ENCODE measurements around the gene CYP46A1. TPM values are rescaled to one million over a fixed set of nuclear protein-coding genes. Genes with fewer than 3 reads are reported as not detected.
"Not testable (repeated sequence)": the region's sequence is repeated elsewhere in the genome, so short reads cannot be mapped to it uniquely, and the experiment has no call there.

CYP46A1 gene
- polyA plus RNA-seq = under 1 TPM; 0.16 to 0.20 TPM

DNA sequence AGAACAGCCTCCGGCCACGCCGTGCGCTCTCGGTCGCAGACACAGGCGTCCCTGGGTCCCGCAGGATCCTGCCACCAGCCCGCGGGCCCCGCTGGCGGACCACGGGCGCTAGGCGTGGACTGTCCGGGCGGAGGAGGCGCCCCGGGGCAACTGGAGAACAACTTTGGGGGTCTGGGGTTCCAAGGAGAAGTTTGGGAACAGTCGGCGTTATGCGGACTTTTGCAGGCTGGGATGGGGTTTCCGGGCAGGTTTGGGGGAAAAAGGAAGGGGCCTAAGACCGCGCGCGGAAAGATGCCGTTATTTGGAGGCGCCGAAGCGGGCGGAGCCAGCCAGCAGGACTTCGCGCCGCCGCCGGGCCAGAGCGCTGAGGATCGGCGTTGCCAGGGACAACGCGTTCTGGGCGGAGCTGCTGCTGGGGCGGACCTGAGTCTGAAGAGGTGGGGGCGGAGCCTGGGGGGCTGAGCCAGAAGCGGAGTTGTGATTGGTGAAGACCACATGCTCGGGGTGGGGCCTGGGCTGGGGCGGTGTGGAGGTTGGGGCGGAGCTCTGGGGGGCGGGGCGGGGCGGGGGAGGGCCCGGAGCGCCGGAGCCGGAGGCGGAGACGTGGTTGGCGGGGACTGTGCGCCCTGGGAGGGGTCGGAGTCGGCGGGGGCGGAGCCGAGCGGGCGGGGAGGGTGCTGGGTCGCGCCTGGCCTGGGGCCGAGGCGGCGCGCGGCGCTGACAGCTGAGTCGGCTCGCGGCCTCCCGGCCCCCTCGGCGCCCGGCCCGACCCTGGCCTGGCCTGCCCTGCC, at the start of gene CYP46A1:
Gene CYP46A1 (plus strand): TSS at position 680 of the 791 bp plus-strand sequence. CDS start 120 bp downstream, outside the sequence.
- 0% methylated on average over 65 to 83 of the region's 83 CpGs for WGBS, 2 donors
- Histone ChIP-seq H3K36me3 (ENCODE audit: control insufficient read depth in 2 of 2, insufficient read depth in 2 of 2, low read length in 1 of 2) (no peaks in the 10 kb centered on the region), H3K9me3 (ENCODE audit: control insufficient read depth in 2 of 2, insufficient read depth in 1 of 2, low read depth in 1 of 2, low read length in 1 of 2) (peaks cover 0 to 3% of the 10 kb centered on the region in 2 donors), H3K27ac (ENCODE audit: low read depth in 2 of 2, low read length in 1 of 2) (peak within 1 kb of the TSS; percentile 78), H3K4me3 (ENCODE audit: low read depth in 1 of 2, low read length in 2 of 2) (peak within 1 kb of the TSS; percentile 51 to 61), H3K27me3 (ENCODE audit: control insufficient read depth in 1 of 2, insufficient read depth in 2 of 2, low read length in 2 of 2) (no peaks in the 10 kb centered on the region), H3K4me1 (ENCODE audit: control insufficient read depth in 2 of 2, insufficient read depth in 2 of 2, low read length in 1 of 2) (peaks cover 0 to 16% of the 10 kb centered on the region in 2 donors)

DNA sequence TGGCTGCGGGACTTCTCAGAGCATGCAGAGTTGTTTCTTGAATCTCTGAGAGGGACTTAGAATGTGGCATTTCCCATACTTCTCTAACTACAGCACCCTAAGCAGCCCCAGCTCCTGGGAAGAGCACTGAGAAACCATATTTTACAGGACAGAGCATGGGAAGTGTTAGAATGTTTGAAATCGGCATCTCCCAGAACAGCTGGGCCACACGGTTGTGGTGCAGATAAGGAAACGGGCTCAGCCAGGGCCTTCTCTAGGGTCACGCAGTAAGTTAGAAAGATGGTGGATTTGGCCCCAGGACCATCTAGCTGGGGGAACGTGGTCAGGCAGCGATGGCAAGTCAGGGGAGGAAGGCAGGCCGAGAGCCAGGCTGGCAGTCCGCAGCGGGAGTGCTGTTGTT, 49.7 kb upstream of the CYP46A1 start:
- H3K27ac ChIP-seq (ENCODE audit: low read depth in 2 of 2, low read length in 1 of 2) = no peak overlapping the region
- H3K9me3 ChIP-seq (ENCODE audit: control insufficient read depth in 2 of 2, insufficient read depth in 1 of 2, low read depth in 1 of 2, low read length in 1 of 2) = no peaks in the 10 kb centered on the region
- WGBS, 2 donors = 79 to 84% methylated on average over 10 of the region's 10 CpGs
- H3K4me3 ChIP-seq (ENCODE audit: low read depth in 1 of 2, low read length in 2 of 2) = no peak overlapping the region
- no peaks in the 10 kb centered on the region for H3K4me1 ChIP-seq (ENCODE audit: control insufficient read depth in 2 of 2, insufficient read depth in 2 of 2, low read length in 1 of 2)
- no peaks in the 10 kb centered on the region for H3K27me3 ChIP-seq (ENCODE audit: control insufficient read depth in 1 of 2, insufficient read depth in 2 of 2, low read length in 2 of 2)
- H3K36me3 ChIP-seq (ENCODE audit: control insufficient read depth in 2 of 2, insufficient read depth in 2 of 2, low read length in 1 of 2) = no peaks in the 10 kb centered on the region

DNA sequence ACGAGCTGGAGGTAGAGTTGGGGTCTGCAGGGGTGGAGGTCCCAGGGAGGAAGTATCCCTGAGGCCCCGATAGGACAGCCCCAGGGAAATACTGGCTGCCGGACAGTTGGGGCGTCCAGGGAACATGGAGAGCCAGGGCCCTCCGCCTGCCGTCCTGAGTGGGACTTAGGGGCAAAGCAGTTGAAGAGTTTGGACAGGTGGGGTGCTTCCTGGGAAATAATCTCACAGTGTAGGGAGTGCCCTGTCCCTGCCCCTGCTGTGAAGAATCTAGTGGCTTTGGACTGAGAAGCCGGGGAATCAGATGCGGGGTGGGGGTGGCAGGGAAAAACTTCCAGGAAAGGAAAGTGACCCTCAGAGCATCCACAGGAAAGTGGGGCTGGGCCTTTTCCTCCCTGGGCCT, 49.0 kb upstream of the CYP46A1 start:
- no peak overlapping the region for H3K4me3 ChIP-seq (ENCODE audit: low read depth in 1 of 2, low read length in 2 of 2)
- 82 to 83% methylated on average over 8 of the region's 8 CpGs for WGBS, 2 donors
- H3K4me1 ChIP-seq (ENCODE audit: control insufficient read depth in 2 of 2, insufficient read depth in 2 of 2, low read length in 1 of 2) = no peaks in the 10 kb centered on the region

DNA sequence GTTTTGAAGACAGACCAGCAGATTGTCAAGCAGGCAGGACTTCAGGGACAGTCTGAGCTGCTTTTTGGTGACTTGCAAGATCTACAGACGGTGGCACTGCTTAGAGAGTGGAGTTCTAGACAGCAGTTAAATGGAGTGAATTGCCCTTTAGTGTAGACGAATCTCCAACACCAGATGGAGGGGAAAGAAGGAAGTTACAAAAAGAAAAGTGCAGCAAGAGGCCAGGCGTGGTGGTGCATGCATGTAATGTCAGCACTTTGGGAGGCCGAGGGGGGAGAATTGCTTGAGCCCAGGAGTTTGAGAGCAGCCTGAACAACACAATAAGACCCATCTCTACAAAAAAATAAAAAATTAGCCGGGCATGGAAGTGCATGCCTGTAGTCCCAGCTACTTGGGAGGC, 47.6 kb upstream of the CYP46A1 start:
- no peaks in the 10 kb centered on the region for H3K9me3 ChIP-seq (ENCODE audit: control insufficient read depth in 2 of 2, insufficient read depth in 1 of 2, low read depth in 1 of 2, low read length in 1 of 2)

More for the DNA sequence above, 49.0 kb upstream of the CYP46A1 start:
- Histone ChIP-seq H3K27me3 (ENCODE audit: control insufficient read depth in 1 of 2, insufficient read depth in 2 of 2, low read length in 2 of 2) (no peaks in the 10 kb centered on the region), H3K36me3 (ENCODE audit: control insufficient read depth in 2 of 2, insufficient read depth in 2 of 2, low read length in 1 of 2) (no peaks in the 10 kb centered on the region), H3K27ac (ENCODE audit: low read depth in 2 of 2, low read length in 1 of 2) (no peak overlapping the region), H3K9me3 (ENCODE audit: control insufficient read depth in 2 of 2, insufficient read depth in 1 of 2, low read depth in 1 of 2, low read length in 1 of 2) (no peaks in the 10 kb centered on the region)

DNA sequence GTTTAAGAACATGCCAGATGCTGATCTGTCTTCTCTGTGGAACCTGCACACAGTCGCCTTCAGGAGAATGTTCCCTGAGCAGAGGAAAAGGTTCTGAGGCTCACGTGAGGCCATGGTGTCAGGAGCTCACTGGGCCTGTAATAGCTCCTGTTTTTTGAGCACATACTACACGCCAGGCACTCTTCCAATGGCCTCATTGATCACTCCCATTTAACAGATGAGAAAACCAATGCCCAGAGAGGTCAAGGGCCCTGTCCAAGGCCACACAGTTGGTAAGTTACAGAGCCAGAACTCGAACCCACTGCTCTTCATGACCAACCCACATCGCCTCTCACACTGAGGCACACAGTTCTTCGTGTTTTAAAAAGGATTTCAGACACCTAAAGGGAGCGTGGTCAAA, 46.5 kb upstream of the CYP46A1 start:
- Histone ChIP-seq H3K27ac (ENCODE audit: low read depth in 2 of 2, low read length in 1 of 2) (no peak overlapping the region), H3K4me3 (ENCODE audit: low read depth in 1 of 2, low read length in 2 of 2) (no peak overlapping the region), H3K27me3 (ENCODE audit: control insufficient read depth in 1 of 2, insufficient read depth in 2 of 2, low read length in 2 of 2) (no peaks in the 10 kb centered on the region), H3K36me3 (ENCODE audit: control insufficient read depth in 2 of 2, insufficient read depth in 2 of 2, low read length in 1 of 2) (no peaks in the 10 kb centered on the region), H3K9me3 (ENCODE audit: control insufficient read depth in 2 of 2, insufficient read depth in 1 of 2, low read depth in 1 of 2, low read length in 1 of 2) (no peaks in the 10 kb centered on the region), H3K4me1 (ENCODE audit: control insufficient read depth in 2 of 2, insufficient read depth in 2 of 2, low read length in 1 of 2) (no peaks in the 10 kb centered on the region)
- WGBS, 2 donors = 84 to 86% methylated on average over 7 of the region's 7 CpGs

More for the DNA sequence above, 47.6 kb upstream of the CYP46A1 start:
- no peaks in the 10 kb centered on the region for H3K36me3 ChIP-seq (ENCODE audit: control insufficient read depth in 2 of 2, insufficient read depth in 2 of 2, low read length in 1 of 2)
- H3K27me3 ChIP-seq (ENCODE audit: control insufficient read depth in 1 of 2, insufficient read depth in 2 of 2, low read length in 2 of 2) = no peaks in the 10 kb centered on the region
- H3K4me3 ChIP-seq (ENCODE audit: low read depth in 1 of 2, low read length in 2 of 2) = no peak overlapping the region
- no peak overlapping the region for H3K27ac ChIP-seq (ENCODE audit: low read depth in 2 of 2, low read length in 1 of 2)
- no peaks in the 10 kb centered on the region for H3K4me1 ChIP-seq (ENCODE audit: control insufficient read depth in 2 of 2, insufficient read depth in 2 of 2, low read length in 1 of 2)
- WGBS, 2 donors = 77 to 78% methylated on average over 5 of the region's 5 CpGs

DNA sequence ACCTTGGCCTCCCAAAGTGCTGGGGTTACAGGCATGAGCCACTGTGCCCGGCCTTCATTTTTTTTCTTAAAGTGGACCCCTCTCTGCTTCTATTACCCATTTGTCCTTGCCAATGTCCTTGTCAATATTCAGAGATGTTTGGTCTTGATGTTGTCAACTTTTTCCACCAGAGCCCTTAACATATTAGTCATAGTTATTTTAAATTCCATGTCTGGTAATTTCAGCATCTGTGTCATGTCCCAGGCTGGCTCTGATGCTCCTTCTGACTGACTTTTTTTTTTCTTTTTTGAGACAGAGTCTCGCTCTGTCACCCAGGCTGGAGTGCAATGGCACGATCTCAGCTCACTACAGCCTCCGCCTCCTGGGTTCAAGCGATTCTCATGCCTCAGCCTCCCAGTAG, 41.3 kb upstream of the CYP46A1 start:
- 93 to 94% methylated on average over 5 of the region's 5 CpGs for WGBS, 2 donors
- not testable (repeated sequence) for H3K4me3 ChIP-seq (ENCODE audit: low read depth in 1 of 2, low read length in 2 of 2); H3K36me3 ChIP-seq (ENCODE audit: control insufficient read depth in 2 of 2, insufficient read depth in 2 of 2, low read length in 1 of 2); H3K27ac ChIP-seq (ENCODE audit: low read depth in 2 of 2, low read length in 1 of 2); H3K9me3 ChIP-seq (ENCODE audit: control insufficient read depth in 2 of 2, insufficient read depth in 1 of 2, low read depth in 1 of 2, low read length in 1 of 2); H3K27me3 ChIP-seq (ENCODE audit: control insufficient read depth in 1 of 2, insufficient read depth in 2 of 2, low read length in 2 of 2)
- H3K4me1 ChIP-seq (ENCODE audit: control insufficient read depth in 2 of 2, insufficient read depth in 2 of 2, low read length in 1 of 2) = peaks cover 9 to 18% of the 10 kb centered on the region in 2 donors

DNA sequence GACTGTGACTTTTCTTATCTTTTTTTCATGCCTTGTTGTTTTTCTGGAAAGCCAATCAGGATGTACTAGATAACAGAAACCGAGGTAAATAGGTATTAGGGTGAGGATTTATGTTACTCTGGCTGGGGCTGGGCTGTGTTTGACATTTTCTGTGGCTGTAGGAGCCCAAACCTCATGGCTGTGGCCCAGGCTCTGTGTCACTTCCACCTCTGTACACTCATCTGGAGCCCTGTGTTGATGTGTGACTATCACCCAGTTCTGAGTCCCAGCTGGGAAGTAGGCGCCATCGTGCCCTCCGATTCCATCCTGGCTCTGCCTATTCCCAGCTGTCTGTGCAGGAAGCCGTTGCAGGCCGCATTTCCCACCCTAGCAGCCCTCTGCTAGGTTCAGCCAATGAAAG, 40.8 kb upstream of the CYP46A1 start:
- H3K27ac ChIP-seq (ENCODE audit: low read depth in 2 of 2, low read length in 1 of 2) = no peak overlapping the region
- H3K9me3 ChIP-seq (ENCODE audit: control insufficient read depth in 2 of 2, insufficient read depth in 1 of 2, low read depth in 1 of 2, low read length in 1 of 2) = no peaks in the 10 kb centered on the region
- WGBS, 2 donors = 67 to 70% methylated on average over 6 of the region's 6 CpGs
- H3K27me3 ChIP-seq (ENCODE audit: control insufficient read depth in 1 of 2, insufficient read depth in 2 of 2, low read length in 2 of 2) = peaks cover 0 to 7% of the 10 kb centered on the region in 2 donors
- H3K36me3 ChIP-seq (ENCODE audit: control insufficient read depth in 2 of 2, insufficient read depth in 2 of 2, low read length in 1 of 2) = no peaks in the 10 kb centered on the region
- H3K4me1 ChIP-seq (ENCODE audit: control insufficient read depth in 2 of 2, insufficient read depth in 2 of 2, low read length in 1 of 2) = peaks cover 9 to 18% of the 10 kb centered on the region in 2 donors
- H3K4me3 ChIP-seq (ENCODE audit: low read depth in 1 of 2, low read length in 2 of 2) = no peak overlapping the region

DNA sequence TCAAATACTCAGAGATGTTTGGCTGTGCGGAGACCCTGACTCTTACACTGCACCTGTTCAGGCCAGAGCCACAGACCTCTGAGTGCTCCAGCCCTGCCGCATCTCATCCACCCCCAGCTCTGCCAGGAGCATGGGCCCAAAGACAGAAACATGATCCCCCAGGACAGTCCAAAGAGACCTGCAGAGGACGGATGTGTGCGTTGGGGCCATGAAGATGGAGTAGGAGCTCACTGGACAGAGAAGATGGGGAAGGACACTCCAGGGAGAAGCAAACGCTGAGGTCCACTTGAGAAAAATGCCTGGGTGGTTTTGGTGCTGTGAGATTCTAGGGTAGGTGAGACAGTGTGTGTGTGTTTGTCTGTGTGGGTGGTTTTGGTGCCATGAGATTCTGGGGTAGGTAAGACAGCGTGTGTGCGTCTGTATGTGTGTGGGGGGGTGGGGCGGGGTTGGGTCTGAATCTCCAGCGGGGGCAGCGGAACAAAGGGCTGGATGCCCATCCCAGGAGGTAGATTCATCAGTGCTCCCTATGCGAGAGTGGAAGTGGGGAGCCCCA, 40.0 kb upstream of the CYP46A1 start:
- Histone ChIP-seq H3K27me3 (ENCODE audit: control insufficient read depth in 1 of 2, insufficient read depth in 2 of 2, low read length in 2 of 2) (peaks cover 0 to 7% of the 10 kb centered on the region in 2 donors), H3K36me3 (ENCODE audit: control insufficient read depth in 2 of 2, insufficient read depth in 2 of 2, low read length in 1 of 2) (no peaks in the 10 kb centered on the region), H3K27ac (ENCODE audit: low read depth in 2 of 2, low read length in 1 of 2) (no peak overlapping the region), H3K4me3 (ENCODE audit: low read depth in 1 of 2, low read length in 2 of 2) (no peak overlapping the region), H3K4me1 (ENCODE audit: control insufficient read depth in 2 of 2, insufficient read depth in 2 of 2, low read length in 1 of 2) (peaks cover 9 to 21% of the 10 kb centered on the region in 2 donors), H3K9me3 (ENCODE audit: control insufficient read depth in 2 of 2, insufficient read depth in 1 of 2, low read depth in 1 of 2, low read length in 1 of 2) (no peaks in the 10 kb centered on the region)
- WGBS, 2 donors = 88 to 89% methylated on average over 11 of the region's 11 CpGs

DNA sequence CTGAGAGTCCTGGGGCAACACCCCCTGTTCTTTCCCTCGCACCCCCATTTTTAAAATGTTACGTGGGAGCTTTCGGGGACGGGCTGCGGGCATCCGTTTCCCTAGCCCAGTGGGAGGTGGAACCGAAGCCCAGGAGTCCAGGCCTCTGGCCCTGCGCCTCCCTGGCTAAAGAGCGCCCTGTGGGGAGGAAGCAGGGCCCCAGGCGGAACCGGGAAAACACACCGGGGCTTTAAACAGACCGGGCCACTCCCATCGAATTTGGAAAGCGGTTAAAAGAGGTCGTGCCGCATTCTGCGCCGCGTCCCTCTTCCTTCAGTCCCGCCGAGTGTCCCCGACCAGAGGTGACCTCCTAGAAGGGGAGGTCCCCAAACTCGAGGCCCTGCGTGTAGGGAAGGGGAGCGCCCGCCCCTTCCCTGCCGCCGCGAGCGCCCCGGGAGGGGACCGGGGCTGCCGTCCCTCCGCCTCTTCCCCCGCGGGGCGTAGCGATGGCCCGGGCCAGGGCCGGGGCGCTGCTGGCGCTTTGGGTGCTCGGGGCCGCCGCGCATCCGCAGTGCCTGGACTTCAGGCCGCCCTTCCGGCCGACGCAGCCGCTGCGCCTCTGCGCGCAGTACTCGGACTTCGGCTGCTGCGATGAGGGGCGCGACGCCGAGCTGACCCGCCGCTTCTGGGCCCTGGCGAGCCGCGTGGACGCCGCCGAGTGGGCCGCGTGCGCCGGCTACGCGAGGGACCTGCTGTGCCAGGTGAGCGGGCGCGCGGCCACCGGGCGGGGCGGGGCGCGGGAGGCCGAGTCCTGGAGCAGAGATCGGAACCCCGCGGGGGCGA, 39.2 kb upstream of the CYP46A1 start, which contains the start of gene HHIPL1:
Gene HHIPL1 (plus strand): TSS at position 407 of the 822 bp plus-strand sequence. CDS start 79 bp downstream, at position 486.
- Histone ChIP-seq H3K4me3 (ENCODE audit: low read depth in 1 of 2, low read length in 2 of 2) (peak within 1 kb of the TSS; percentile 44 to 45), H3K27ac (ENCODE audit: low read depth in 2 of 2, low read length in 1 of 2) (no peak within 1 kb of the TSS), H3K36me3 (ENCODE audit: control insufficient read depth in 2 of 2, insufficient read depth in 2 of 2, low read length in 1 of 2) (no peaks in the 10 kb centered on the region), H3K4me1 (ENCODE audit: control insufficient read depth in 2 of 2, insufficient read depth in 2 of 2, low read length in 1 of 2) (peaks cover 9 to 22% of the 10 kb centered on the region in 2 donors), H3K9me3 (ENCODE audit: control insufficient read depth in 2 of 2, insufficient read depth in 1 of 2, low read depth in 1 of 2, low read length in 1 of 2) (no peaks in the 10 kb centered on the region), H3K27me3 (ENCODE audit: control insufficient read depth in 1 of 2, insufficient read depth in 2 of 2, low read length in 2 of 2) (peaks cover 0 to 7% of the 10 kb centered on the region in 2 donors)
- WGBS, 2 donors = 7% methylated on average over 76 to 91 of the region's 91 CpGs

Measured in esophagus (tissue), 2 donors.